ENCODE measurements around the gene IQCN.

The IQCN gene

DNA sequence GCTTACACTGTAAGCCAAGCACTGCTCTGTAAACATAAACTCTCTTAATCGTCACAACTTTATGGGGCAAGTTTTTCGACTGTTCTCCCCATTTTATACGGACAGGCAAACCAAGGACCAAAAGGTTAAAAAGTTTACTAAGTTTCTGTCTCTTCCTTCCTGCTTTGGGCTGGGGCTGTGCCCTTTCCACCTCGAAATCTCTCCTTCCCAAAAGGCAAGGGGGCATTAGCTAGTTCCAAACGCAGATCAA is 4.9 kb upstream of the IQCN start:
- TF ChIP-seq, protein P1, sequence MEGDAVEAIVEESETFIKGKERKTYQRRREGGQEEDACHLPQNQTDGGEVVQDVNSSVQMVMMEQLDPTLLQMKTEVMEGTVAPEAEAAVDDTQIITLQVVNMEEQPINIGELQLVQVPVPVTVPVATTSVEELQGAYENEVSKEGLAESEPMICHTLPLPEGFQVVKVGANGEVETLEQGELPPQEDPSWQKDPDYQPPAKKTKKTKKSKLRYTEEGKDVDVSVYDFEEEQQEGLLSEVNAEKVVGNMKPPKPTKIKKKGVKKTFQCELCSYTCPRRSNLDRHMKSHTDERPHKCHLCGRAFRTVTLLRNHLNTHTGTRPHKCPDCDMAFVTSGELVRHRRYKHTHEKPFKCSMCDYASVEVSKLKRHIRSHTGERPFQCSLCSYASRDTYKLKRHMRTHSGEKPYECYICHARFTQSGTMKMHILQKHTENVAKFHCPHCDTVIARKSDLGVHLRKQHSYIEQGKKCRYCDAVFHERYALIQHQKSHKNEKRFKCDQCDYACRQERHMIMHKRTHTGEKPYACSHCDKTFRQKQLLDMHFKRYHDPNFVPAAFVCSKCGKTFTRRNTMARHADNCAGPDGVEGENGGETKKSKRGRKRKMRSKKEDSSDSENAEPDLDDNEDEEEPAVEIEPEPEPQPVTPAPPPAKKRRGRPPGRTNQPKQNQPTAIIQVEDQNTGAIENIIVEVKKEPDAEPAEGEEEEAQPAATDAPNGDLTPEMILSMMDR (IDR thresholded peaks at IDR 0.05), result no peak
- no peak for TF ChIP-seq ZFX (IDR thresholded peaks at IDR 0.05; ENCODE audit: borderline replicate concordance)
- peak overlapping the region; percentile 99 for H3K27ac ChIP-seq

DNA sequence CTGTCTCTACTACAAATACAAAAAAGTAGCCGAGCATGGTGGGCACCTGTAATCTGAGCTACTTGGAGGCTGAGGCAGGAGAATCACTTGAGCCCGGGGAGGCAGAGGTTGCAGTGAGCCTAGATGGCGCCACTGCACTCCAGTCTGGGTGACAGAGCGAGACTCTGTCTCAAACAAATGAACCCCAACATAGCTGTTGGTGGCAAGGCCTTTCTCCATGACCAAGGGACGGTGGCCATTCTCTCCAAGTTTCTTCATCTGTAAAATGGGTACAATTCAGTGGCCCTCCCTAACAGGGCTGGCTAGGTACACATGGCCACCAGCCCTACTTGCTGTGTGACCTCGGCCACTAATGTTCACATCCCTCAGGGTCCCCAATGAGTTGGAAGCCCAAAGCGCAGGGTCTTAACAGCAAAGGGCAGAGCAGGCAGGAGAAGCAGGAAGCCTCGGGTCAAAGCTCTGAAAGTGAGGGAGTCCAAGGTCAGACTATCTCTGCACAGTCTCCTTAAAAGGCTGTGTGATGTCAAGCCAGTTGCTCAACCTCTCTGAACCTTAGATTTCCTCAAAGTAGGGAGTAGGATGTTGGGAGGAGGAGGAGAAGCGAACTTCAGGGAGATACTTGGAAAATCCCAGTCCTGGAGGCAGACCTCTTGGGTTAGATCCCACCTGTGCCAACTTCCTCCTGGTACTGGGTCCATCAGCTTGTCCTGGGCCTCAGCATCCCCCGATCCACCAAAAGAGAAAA is 4.4 kb upstream of the IQCN start:
- H3K27ac ChIP-seq, result peak overlapping the region; percentile 99
- no peak for TF ChIP-seq ZFX (IDR thresholded peaks at IDR 0.05; ENCODE audit: borderline replicate concordance)
- TF ChIP-seq, protein P1 (IDR thresholded peaks at IDR 0.05), result peak; percentile 27; the same call in 1 of the 2 replicates

DNA sequence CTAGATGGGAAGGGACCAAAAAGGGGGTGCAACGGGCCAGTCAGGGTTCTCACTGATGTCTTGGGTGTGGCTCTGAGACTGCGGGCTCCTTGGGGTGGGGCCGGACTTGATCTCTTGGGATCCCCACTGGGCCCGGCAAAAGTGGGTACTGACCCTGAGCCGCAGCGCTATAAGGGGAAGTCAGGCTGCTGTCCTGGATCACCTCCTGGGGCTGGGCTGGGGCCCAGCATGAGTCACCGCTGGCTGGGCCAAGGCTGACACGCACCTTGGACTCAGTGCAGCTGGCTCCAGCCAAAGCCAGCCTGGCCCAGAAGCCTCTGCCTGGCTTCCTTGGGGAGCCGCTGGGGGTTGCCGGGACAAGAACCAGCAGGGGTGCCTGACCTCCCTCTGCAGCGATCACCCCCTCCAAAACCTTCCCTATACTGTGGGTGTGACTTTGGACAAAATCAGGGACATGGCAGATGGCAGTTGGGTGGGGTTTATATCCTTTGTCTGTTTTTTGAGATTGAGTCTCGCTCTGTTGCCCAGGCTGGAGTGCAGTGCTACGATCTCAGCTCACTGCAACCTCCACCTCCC is 617 bp upstream of the IQCN start:
- H3K27ac ChIP-seq, result peak overlapping the region; percentile 53
- TF ChIP-seq, protein P1 (IDR thresholded peaks at IDR 0.05), result no peak
- TF ChIP-seq ZFX (IDR thresholded peaks at IDR 0.05; ENCODE audit: borderline replicate concordance), result no peak

DNA sequence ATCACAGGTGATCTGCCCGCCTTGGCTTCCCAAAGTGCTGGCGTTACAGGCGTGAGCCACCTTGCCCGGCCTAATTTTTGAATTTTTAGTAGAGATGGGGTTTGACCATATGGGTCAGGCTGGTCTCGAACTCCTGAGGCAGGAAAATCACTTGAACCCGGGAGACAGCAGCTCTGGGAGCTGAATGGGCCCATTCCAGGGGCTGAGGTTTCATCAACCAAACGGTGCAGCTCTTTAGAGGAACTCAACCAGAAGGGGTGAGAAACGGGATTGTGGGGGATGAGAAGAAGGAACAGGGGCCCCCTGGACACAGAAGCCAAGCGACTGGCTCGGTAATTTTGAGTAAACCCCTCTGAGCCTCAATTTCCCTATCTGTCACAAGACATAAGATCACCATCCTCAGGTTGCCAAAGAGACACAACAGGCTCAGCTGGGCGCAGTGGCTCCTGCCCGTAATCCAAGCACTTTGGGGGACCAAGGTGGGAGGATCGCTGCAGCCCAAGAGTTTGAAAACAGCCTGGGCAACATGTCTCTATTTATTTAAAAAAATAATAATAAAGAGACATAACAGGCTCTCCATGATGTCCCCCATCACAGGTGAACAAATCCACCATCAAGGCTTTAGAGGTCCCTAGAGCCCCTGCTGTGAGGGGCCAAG is 562 bp downstream of the IQCN start:
- no peak overlapping the region for H3K27ac ChIP-seq
- TF ChIP-seq, protein P1 (IDR thresholded peaks at IDR 0.05), result no peak
- no peak for TF ChIP-seq ZFX (IDR thresholded peaks at IDR 0.05; ENCODE audit: borderline replicate concordance)

DNA sequence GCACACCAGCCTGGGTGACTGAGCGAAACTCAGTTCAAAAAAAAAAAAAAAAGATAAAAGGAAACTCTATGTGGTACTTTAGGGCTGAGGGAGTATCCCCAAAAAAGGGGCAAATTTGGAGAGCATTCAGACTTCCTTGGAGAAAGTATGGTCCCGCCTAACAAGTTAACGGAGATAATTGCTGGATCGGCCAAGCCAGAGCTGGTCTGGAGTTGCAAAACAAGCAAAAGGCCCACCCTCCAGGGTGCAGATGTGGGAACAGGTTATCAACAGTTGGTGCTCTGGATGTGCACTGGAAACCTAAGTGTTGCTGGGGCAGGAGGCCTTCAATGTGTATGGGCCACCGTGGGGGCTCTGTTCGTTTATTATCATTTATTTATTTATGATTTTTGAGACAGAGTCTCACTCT is 2.8 kb downstream of the IQCN start:
- H3K27ac ChIP-seq, result no peak overlapping the region
- no peak for TF ChIP-seq ZFX (IDR thresholded peaks at IDR 0.05; ENCODE audit: borderline replicate concordance)
- TF ChIP-seq, protein P1 (IDR thresholded peaks at IDR 0.05), result no peak

DNA sequence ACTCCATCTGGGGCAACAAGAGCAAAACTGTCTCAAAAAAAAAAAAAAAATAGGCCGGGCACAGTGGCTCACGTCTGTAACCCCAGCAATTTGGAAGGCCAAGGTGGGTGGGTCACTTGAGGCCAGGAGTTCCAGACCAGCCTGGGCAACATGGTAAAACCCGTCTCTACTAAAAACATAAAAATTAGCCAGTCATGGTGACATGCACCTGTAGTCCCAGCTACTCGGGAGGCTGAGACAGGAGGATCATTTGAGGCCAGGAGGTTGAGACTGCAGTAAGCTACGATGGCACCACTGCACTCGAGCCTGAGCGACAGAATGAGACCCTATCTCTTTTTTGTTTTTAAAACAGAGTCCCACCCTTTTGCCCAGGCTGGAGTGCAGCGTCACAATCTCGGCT is 3.9 kb downstream of the IQCN start:
- no peak overlapping the region for H3K27ac ChIP-seq
- TF ChIP-seq ZFX (IDR thresholded peaks at IDR 0.05; ENCODE audit: borderline replicate concordance), result no peak
- TF ChIP-seq, protein P1 (IDR thresholded peaks at IDR 0.05), result no peak

All from 22Rv1 (cell line).